ENCODE data around the gene SYT4.

Gene SYT4

DNA sequence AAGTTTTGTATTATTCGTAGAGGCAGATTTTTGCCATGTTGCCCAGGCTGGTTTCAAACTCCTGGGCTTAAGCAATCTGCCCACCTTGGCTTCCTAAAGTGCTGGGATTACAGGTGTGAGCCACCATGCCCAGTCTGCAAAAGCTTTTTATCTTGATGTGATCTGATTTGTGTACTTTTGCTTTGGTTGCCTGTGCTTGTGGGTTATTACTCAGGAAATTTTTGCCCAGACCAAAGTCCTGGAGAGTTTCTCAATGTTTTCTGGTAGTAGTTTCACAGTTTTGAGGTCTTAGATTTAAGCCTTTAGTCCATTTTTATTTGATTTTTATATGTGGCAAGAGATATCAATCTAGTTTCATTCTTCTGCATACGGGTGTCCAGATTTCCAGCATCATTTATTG is 42.4 kb downstream of the SYT4 start:
- Histone ChIP-seq H3K27ac (ENCODE audit: low read length, poor library complexity, severe bottlenecking) (no peak overlapping the region), H4K91ac (ENCODE audit: low read length) (no peak overlapping the region), H3K9ac (ENCODE audit: low read length) (no peak overlapping the region), H2AK5ac (ENCODE audit: low read length, severe bottlenecking) (no peak overlapping the region), H2AFZ (ENCODE audit: low read depth, low read length) (no peak overlapping the region), H3K14ac (ENCODE audit: low read length in 2 of 2) (no peak overlapping the region), H2BK120ac (ENCODE audit: low read depth, low read length) (no peak overlapping the region), H4K8ac (ENCODE audit: low read length) (no peak overlapping the region), H3K18ac (ENCODE audit: low read depth in 1 of 2, low read length in 2 of 2) (no peak overlapping the region), H3K79me1 (replicated peaks; ENCODE audit: low read length, poor library complexity, severe bottlenecking) (no peaks in the 10 kb centered on the region), H2BK5ac (ENCODE audit: low read depth, low read length, poor library complexity, severe bottlenecking) (no peak overlapping the region), H3K36me3 (ENCODE audit: control insufficient read depth in 1 of 2, insufficient read depth in 2 of 2, low read depth in 1 of 2, low read length in 2 of 2) (no peaks in the 10 kb centered on the region), H2BK15ac (ENCODE audit: low read depth, poor library complexity, severe bottlenecking) (no peak overlapping the region), H3K23ac (ENCODE audit: low read length in 2 of 2) (no peak overlapping the region), H3K9me3 (ENCODE audit: control insufficient read depth, low read length) (no peaks in the 10 kb centered on the region), H2BK12ac (ENCODE audit: low read length in 2 of 2) (no peak overlapping the region), H3K4me2 (ENCODE audit: low read length, poor library complexity, severe bottlenecking) (no peak overlapping the region), H3K4ac (ENCODE audit: low read depth in 1 of 2, low read length in 2 of 2) (no peak overlapping the region), H3K27me3 (ENCODE audit: control insufficient read depth in 1 of 2, insufficient read depth in 1 of 2, low read length in 2 of 2) (no peaks in the 10 kb centered on the region), H3K4me3 (ENCODE audit: insufficient read depth in 1 of 2, low read depth in 1 of 2, low read length in 2 of 2) (no peak overlapping the region), H3K4me1 (ENCODE audit: control insufficient read depth, insufficient read depth, low read depth, low read length) (no peaks in the 10 kb centered on the region)
- WGBS = 96% methylated on average over 1 of the region's 2 CpGs
- no peak for DNase-seq

DNA sequence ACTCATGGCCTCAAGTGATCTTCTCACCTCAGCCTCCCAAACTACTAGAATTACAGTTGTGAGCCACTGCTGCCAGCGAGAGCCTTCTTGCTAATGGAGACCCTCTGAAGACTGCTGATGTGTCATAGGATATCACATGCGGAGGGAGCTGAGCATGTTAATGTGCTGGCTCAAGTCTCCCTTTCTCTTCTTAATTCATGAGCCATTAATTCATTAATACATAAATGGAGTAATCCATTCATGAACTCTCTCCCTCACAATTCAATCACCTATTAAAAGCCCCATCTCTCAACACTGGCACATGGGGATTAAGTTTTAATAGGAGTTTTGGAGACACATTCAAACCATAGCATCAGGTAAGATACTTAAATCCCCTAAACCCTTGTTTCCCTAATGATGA is 54.8 kb downstream of the SYT4 start:
- no peak overlapping the region for H3K4ac ChIP-seq (ENCODE audit: low read depth in 1 of 2, low read length in 2 of 2)
- no peak overlapping the region for H4K91ac ChIP-seq (ENCODE audit: low read length)
- DNase-seq = no peak
- 92% methylated on average over 2 of the region's 2 CpGs for WGBS
- H3K18ac ChIP-seq (ENCODE audit: low read depth in 1 of 2, low read length in 2 of 2) = no peak overlapping the region
- no peak overlapping the region for H4K8ac ChIP-seq (ENCODE audit: low read length)
- H2BK15ac ChIP-seq (ENCODE audit: low read depth, poor library complexity, severe bottlenecking) = no peak overlapping the region
- H3K23ac ChIP-seq (ENCODE audit: low read length in 2 of 2) = no peak overlapping the region
- H3K36me3 ChIP-seq (ENCODE audit: control insufficient read depth in 1 of 2, insufficient read depth in 2 of 2, low read depth in 1 of 2, low read length in 2 of 2) = no peaks in the 10 kb centered on the region
- H3K14ac ChIP-seq (ENCODE audit: low read length in 2 of 2) = no peak overlapping the region
- no peak overlapping the region for H2BK12ac ChIP-seq (ENCODE audit: low read length in 2 of 2)
- no peak overlapping the region for H3K9ac ChIP-seq (ENCODE audit: low read length)
- no peak overlapping the region for H2AK5ac ChIP-seq (ENCODE audit: low read length, severe bottlenecking)
- no peaks in the 10 kb centered on the region for H3K9me3 ChIP-seq (ENCODE audit: control insufficient read depth, low read length)
- H3K4me1 ChIP-seq (ENCODE audit: control insufficient read depth, insufficient read depth, low read depth, low read length) = no peaks in the 10 kb centered on the region
- H2AFZ ChIP-seq (ENCODE audit: low read depth, low read length) = no peak overlapping the region
- H2BK5ac ChIP-seq (ENCODE audit: low read depth, low read length, poor library complexity, severe bottlenecking) = no peak overlapping the region
- no peak overlapping the region for H3K4me3 ChIP-seq (ENCODE audit: insufficient read depth in 1 of 2, low read depth in 1 of 2, low read length in 2 of 2)
- H3K79me1 ChIP-seq (replicated peaks; ENCODE audit: low read length, poor library complexity, severe bottlenecking) = no peaks in the 10 kb centered on the region
- H3K4me2 ChIP-seq (ENCODE audit: low read length, poor library complexity, severe bottlenecking) = no peak overlapping the region
- no peak overlapping the region for H2BK120ac ChIP-seq (ENCODE audit: low read depth, low read length)
- H3K27ac ChIP-seq (ENCODE audit: low read length, poor library complexity, severe bottlenecking) = no peak overlapping the region
- H3K27me3 ChIP-seq (ENCODE audit: control insufficient read depth in 1 of 2, insufficient read depth in 1 of 2, low read length in 2 of 2) = no peaks in the 10 kb centered on the region

DNA sequence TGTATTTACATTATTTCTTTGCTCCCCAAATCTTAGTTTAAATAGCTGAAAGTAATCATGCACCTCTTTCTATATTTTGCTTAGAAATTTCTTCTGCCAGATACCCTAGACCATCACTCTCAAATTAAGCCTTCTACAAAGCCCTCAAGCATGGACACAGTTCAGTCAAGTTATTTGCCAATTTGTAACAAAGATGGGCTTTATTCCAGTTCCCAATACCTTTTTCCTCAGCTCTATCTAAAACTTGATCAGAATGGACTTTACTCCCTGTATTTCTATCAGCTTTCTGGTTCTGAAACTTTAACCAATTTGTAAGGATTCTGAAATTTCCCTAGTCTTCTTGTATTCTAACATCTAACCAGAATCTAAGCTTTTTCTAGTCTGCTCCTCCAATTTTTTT is 56.6 kb downstream of the SYT4 start:
- Histone ChIP-seq H3K4me1 (ENCODE audit: control insufficient read depth, insufficient read depth, low read depth, low read length) (no peaks in the 10 kb centered on the region), H2BK5ac (ENCODE audit: low read depth, low read length, poor library complexity, severe bottlenecking) (no peak overlapping the region), H3K9ac (ENCODE audit: low read length) (no peak overlapping the region), H3K4me3 (ENCODE audit: insufficient read depth in 1 of 2, low read depth in 1 of 2, low read length in 2 of 2) (no peak overlapping the region), H3K23ac (ENCODE audit: low read length in 2 of 2) (no peak overlapping the region), H3K79me1 (replicated peaks; ENCODE audit: low read length, poor library complexity, severe bottlenecking) (no peaks in the 10 kb centered on the region), H3K36me3 (ENCODE audit: control insufficient read depth in 1 of 2, insufficient read depth in 2 of 2, low read depth in 1 of 2, low read length in 2 of 2) (no peaks in the 10 kb centered on the region), H4K8ac (ENCODE audit: low read length) (no peak overlapping the region), H2AFZ (ENCODE audit: low read depth, low read length) (no peak overlapping the region), H3K27me3 (ENCODE audit: control insufficient read depth in 1 of 2, insufficient read depth in 1 of 2, low read length in 2 of 2) (no peaks in the 10 kb centered on the region), H3K9me3 (ENCODE audit: control insufficient read depth, low read length) (no peaks in the 10 kb centered on the region), H3K14ac (ENCODE audit: low read length in 2 of 2) (no peak overlapping the region), H4K91ac (ENCODE audit: low read length) (no peak overlapping the region), H3K4ac (ENCODE audit: low read depth in 1 of 2, low read length in 2 of 2) (no peak overlapping the region), H2BK15ac (ENCODE audit: low read depth, poor library complexity, severe bottlenecking) (no peak overlapping the region), H2BK120ac (ENCODE audit: low read depth, low read length) (no peak overlapping the region), H3K18ac (ENCODE audit: low read depth in 1 of 2, low read length in 2 of 2) (no peak overlapping the region), H3K4me2 (ENCODE audit: low read length, poor library complexity, severe bottlenecking) (no peak overlapping the region), H2AK5ac (ENCODE audit: low read length, severe bottlenecking) (no peak overlapping the region), H3K27ac (ENCODE audit: low read length, poor library complexity, severe bottlenecking) (no peak overlapping the region), H2BK12ac (ENCODE audit: low read length in 2 of 2) (no peak overlapping the region)
- no peak for DNase-seq
